ENCODE measurements around the gene DPPA5.
"Not testable (repeated sequence)": the region's sequence is repeated elsewhere in the genome, so short reads cannot be mapped to it uniquely, and the experiment has no call there.

DPPA5 gene

GRCh38 chr6:73363537-73363875 is 9.4 kb upstream of the DPPA5 start:
- DNase-seq: no peak

GRCh38 chr6:73362869-73363536 is 8.9 kb upstream of the DPPA5 start:
- no peak for DNase-seq

GRCh38 chr6:73362358-73362757 is 8.3 kb upstream of the DPPA5 start, which contains the start of gene KHDC3L:
KHDC3L (plus strand) TSS chr6:73362658; CDS start chr6:73362730, 72 bp downstream.
- no peak for DNase-seq

- DNase-seq: no peak
These were observed 4.8 kb downstream of the DPPA5 start for GRCh38 chr6:73349311-73349710.

GRCh38 chr6:73348550-73349204 is 5.4 kb downstream of the DPPA5 start:
- no peak for DNase-seq

- DNase-seq: no peak
These were observed 10.9 kb downstream of the DPPA5 start for GRCh38 chr6:73343164-73343563.

GRCh38 chr6:73342174-73342573 is 11.9 kb downstream of the DPPA5 start:
- DNase-seq: no peak

- DNase-seq: no peak
These were observed 12.7 kb downstream of the DPPA5 start for GRCh38 chr6:73341335-73341734.

- no peak for DNase-seq
These were observed 14.0 kb downstream of the DPPA5 start for GRCh38 chr6:73340048-73340447.

GRCh38 chr6:73339340-73339739 is 14.7 kb downstream of the DPPA5 start:
- no peak for DNase-seq

GRCh38 chr6:73329201-73329600 is 24.9 kb downstream of the DPPA5 start:
- no peak for DNase-seq

GRCh38 chr6:73328790-73329189 is 25.3 kb downstream of the DPPA5 start:
- DNase-seq: no peak

- DNase-seq: no peak
These were observed 28.4 kb downstream of the DPPA5 start for GRCh38 chr6:73325656-73326055.

- no peak for DNase-seq
These were observed 30.8 kb downstream of the DPPA5 start for GRCh38 chr6:73323323-73323722.

GRCh38 chr6:73314577-73315492 is 39.2 kb downstream of the DPPA5 start:
- DNase-seq: no peak

- DNase-seq: not testable (repeated sequence)
These were observed 43.6 kb downstream of the DPPA5 start for GRCh38 chr6:73310503-73310845.

GRCh38 chr6:73309785-73310502 is 44.1 kb downstream of the DPPA5 start:
- peak; percentile 57 for DNase-seq

- DNase-seq: no peak
These were observed 44.6 kb downstream of the DPPA5 start for GRCh38 chr6:73309535-73309784.

GRCh38 chr6:73308712-73309534 is 45.2 kb downstream of the DPPA5 start:
- no peak for DNase-seq

- not testable (repeated sequence) for DNase-seq
These were observed 50.3 kb downstream of the DPPA5 start for GRCh38 chr6:73303773-73304172.
